Lower lobe of right lung (tissue), 2 donors: Measurements from ENCODE around the gene DGKB. TPM values are rescaled to one million over a fixed set of nuclear protein-coding genes. Genes with fewer than 3 reads are reported as not detected.

ENCODE experiments used
- ATAC-seq, 2 donors: fragments of 200-7000 bp; cut with Tn5 transposase; one replicate each; pipeline ENCODE4 v1.9.1; 2020 to 2022; ENCODE audit warnings: mild to moderate bottlenecking in 2 of 2, moderate library complexity in 2 of 2
- DNase-seq: peaks from one replicate; pipeline ENCODE4 v3.0.0-alpha.2; 2020
- H3K27ac ChIP-seq: fragments of 200-600 bp; one replicate; pipeline ENCODE4 v1.8.0; 2022
- H3K27me3 ChIP-seq: fragments of 200-600 bp; one replicate; pipeline ENCODE4 v1.8.0; 2022; ENCODE audit warnings: low read depth
- H3K36me3 ChIP-seq: fragments of 200-600 bp; one replicate; pipeline ENCODE4 v1.8.0; 2022; ENCODE audit warnings: mild to moderate bottlenecking
- H3K4me1 ChIP-seq: fragments of 200-600 bp; one replicate; pipeline ENCODE4 v1.8.0; 2022
- H3K4me3 ChIP-seq: fragments of 200-600 bp; one replicate; pipeline ENCODE4 v1.8.0; 2022; ENCODE audit warnings: mild to moderate bottlenecking
- H3K9me3 ChIP-seq: fragments of 200-600 bp; one replicate; pipeline ENCODE4 v1.8.0; 2022
- CTCF ChIP-seq: fragments of 200-600 bp; IDR thresholded peaks from one replicate; pipeline ENCODE4 v1.8.0; 2022; ENCODE audit warnings: antibody characterized with exemption, mild to moderate bottlenecking
- intact Hi-C: fragments of 100-400 bp; cut with DNase I; formaldehyde crosslinking; loops from one replicate; pipeline ENCODE4 v1.11.0; 2022
- total RNA-seq: library from RNA; stranded (reverse); fragmentation: NEBNext Ultra II Directional; extraction: Animal tissue kit (Norgen Biotek cat#: 25700); gene quantifications from one replicate; pipeline ENCODE4 v1.2.1, GENCODE V29; 2021
- donor health status: DM: no; HTN: yes; CAD: no; lungs with severe emphysema.

DGKB gene
- total RNA-seq, 1 donor from 2014 or later = 0.09 TPM

GRCh38 chr7:14457568-14458453 is 444.7 kb downstream of the DGKB start:
- Histone ChIP-seq H3K9me3 (no peaks in the 10 kb centered on the region), H3K4me3 (no peak overlapping the region), H3K27ac (no peak overlapping the region), H3K36me3 (no peaks in the 10 kb centered on the region), H3K4me1 (no peaks in the 10 kb centered on the region), H3K27me3 (no peaks in the 10 kb centered on the region)
- peak; percentile 57 for DNase-seq
- intact Hi-C loops = loop anchor here (5.0 kb wide), 1 partner anchor 1176 kb away; no protein-coding TSS in a partner anchor
- ATAC-seq = peak; percentile 87 to 90
- peak; percentile 78 for TF ChIP-seq CTCF

- Histone ChIP-seq H3K27ac (no peak overlapping the region), H3K36me3 (no peaks in the 10 kb centered on the region), H3K4me1 (no peaks in the 10 kb centered on the region), H3K9me3 (no peaks in the 10 kb centered on the region), H3K4me3 (no peak overlapping the region), H3K27me3 (no peaks in the 10 kb centered on the region)
- no peak for ATAC-seq
- TF ChIP-seq CTCF = no peak
- intact Hi-C loops = no loop called here
- no peak for DNase-seq
Observed at GRCh38 chr7:14449291-14449690, 453.3 kb downstream of the DGKB start.

- intact Hi-C loops = no loop called here
- Histone ChIP-seq H3K36me3 (no peaks in the 10 kb centered on the region), H3K27ac (no peak overlapping the region), H3K4me1 (no peaks in the 10 kb centered on the region), H3K4me3 (no peak overlapping the region), H3K9me3 (no peaks in the 10 kb centered on the region), H3K27me3 (no peaks in the 10 kb centered on the region)
- TF ChIP-seq CTCF = no peak
- ATAC-seq = no peak
- no peak for DNase-seq
Observed at GRCh38 chr7:14446829-14447228, 455.7 kb downstream of the DGKB start.

- Histone ChIP-seq H3K4me1 (no peaks in the 10 kb centered on the region), H3K27me3 (no peaks in the 10 kb centered on the region), H3K36me3 (no peaks in the 10 kb centered on the region), H3K4me3 (no peak overlapping the region), H3K27ac (no peak overlapping the region), H3K9me3 (no peaks in the 10 kb centered on the region)
- ATAC-seq (no peak), DNase-seq (no peak)
- intact Hi-C loops = no loop called here
- TF ChIP-seq CTCF = no peak
Observed at GRCh38 chr7:14446219-14446618, 456.3 kb downstream of the DGKB start.

GRCh38 chr7:14438366-14438765 is 464.2 kb downstream of the DGKB start:
- H3K27ac ChIP-seq = no peak overlapping the region
- H3K36me3 ChIP-seq = no peaks in the 10 kb centered on the region
- no peaks in the 10 kb centered on the region for H3K27me3 ChIP-seq
- no peak for TF ChIP-seq CTCF
- DNase-seq (no peak), ATAC-seq (no peak)
- no peaks in the 10 kb centered on the region for H3K4me1 ChIP-seq
- H3K9me3 ChIP-seq = no peaks in the 10 kb centered on the region
- no peak overlapping the region for H3K4me3 ChIP-seq
- intact Hi-C loops = no loop called here
